Testis (tissue), 2 donors: Measurements from ENCODE around the gene PTPRD.

ENCODE experiments used
- POLR2A ChIP-seq: fragments of 450-650 bp; IDR thresholded peaks from one replicate; pipeline ENCODE4 v1.6.1; 2017; ENCODE audit warnings: antibody characterized with exemption, mild to moderate bottlenecking, moderate library complexity
- TF ChIP-seq, protein P1 (sequence below), 3 experiments: fragments of 450-650 bp in 2 of 3; fragments of 200-600 bp in 1 of 3; sonication (generic) in 1 of 3; IDR thresholded peaks; one replicate each; pipeline ENCODE4 v1.5.1; 2016 to 2019; ENCODE audit warnings: antibody characterized with exemption in 3 of 3, mild to moderate bottlenecking in 2 of 3, moderate library complexity in 1 of 3

DNA sequence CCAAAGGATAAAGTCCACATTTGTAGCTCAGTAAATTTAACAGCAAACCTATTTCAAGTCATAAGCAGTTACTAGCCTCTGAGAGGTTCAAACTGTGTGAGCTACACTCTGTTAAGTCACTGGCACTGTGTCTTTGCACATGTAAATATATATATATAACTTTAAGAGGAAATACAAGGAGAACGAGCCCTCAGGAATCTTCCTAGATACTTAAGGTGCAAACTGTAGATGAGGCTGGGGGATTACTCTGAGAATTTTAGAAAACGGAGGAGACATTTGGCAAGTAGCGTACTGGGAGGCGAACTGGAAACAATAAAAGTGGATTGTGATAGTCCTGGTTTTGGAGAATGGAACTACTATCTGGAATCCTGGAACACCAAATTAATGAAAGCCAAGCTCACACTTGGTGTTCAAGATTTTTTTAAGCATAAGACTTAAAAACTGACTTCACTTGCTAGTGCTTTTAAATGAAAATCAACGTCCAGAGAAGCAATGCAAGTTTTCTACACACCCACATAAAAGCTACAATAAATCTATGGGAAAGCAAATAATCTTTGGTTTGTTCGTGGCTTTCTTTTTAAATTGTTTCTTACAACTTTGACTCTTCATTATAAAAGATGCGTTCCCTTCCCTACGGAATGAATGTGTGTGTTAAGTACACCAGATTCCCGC lies 1756.3 kb downstream of the PTPRD start:
- TF ChIP-seq, protein P1, sequence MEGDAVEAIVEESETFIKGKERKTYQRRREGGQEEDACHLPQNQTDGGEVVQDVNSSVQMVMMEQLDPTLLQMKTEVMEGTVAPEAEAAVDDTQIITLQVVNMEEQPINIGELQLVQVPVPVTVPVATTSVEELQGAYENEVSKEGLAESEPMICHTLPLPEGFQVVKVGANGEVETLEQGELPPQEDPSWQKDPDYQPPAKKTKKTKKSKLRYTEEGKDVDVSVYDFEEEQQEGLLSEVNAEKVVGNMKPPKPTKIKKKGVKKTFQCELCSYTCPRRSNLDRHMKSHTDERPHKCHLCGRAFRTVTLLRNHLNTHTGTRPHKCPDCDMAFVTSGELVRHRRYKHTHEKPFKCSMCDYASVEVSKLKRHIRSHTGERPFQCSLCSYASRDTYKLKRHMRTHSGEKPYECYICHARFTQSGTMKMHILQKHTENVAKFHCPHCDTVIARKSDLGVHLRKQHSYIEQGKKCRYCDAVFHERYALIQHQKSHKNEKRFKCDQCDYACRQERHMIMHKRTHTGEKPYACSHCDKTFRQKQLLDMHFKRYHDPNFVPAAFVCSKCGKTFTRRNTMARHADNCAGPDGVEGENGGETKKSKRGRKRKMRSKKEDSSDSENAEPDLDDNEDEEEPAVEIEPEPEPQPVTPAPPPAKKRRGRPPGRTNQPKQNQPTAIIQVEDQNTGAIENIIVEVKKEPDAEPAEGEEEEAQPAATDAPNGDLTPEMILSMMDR (IDR thresholded peaks at IDR 0.05): no peak
- TF ChIP-seq POLR2A: no peak
